ENCODE measurements around the gene BNC2.

Gene BNC2

GRCh38 chr9:16425562-16426231, 444.8 kb downstream of the BNC2 start:
- H3K9me2 ChIP-seq (replicated peaks; ENCODE audit: low read depth, low read length), result no peaks in the 10 kb centered on the region; the same call in 1 of the 2 replicates
- no peak overlapping the region for H2AFZ ChIP-seq (ENCODE audit: low read length)
- H3K4me3 ChIP-seq (ENCODE audit: low read length, poor library complexity, severe bottlenecking), result no peak overlapping the region
- H3K9me3 ChIP-seq (ENCODE audit: insufficient read depth, low read depth, low read length), result no peaks in the 10 kb centered on the region
- no peaks in the 10 kb centered on the region for H3K79me2 ChIP-seq (ENCODE audit: insufficient read depth, low read length)
- no peaks in the 10 kb centered on the region for H3K36me3 ChIP-seq (ENCODE audit: insufficient read depth, low read length)
- TF ChIP-seq, protein P1, sequence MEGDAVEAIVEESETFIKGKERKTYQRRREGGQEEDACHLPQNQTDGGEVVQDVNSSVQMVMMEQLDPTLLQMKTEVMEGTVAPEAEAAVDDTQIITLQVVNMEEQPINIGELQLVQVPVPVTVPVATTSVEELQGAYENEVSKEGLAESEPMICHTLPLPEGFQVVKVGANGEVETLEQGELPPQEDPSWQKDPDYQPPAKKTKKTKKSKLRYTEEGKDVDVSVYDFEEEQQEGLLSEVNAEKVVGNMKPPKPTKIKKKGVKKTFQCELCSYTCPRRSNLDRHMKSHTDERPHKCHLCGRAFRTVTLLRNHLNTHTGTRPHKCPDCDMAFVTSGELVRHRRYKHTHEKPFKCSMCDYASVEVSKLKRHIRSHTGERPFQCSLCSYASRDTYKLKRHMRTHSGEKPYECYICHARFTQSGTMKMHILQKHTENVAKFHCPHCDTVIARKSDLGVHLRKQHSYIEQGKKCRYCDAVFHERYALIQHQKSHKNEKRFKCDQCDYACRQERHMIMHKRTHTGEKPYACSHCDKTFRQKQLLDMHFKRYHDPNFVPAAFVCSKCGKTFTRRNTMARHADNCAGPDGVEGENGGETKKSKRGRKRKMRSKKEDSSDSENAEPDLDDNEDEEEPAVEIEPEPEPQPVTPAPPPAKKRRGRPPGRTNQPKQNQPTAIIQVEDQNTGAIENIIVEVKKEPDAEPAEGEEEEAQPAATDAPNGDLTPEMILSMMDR (conservative IDR thresholded peaks at IDR 0.05; ENCODE audit: low read length), result no peak
- TF ChIP-seq EZH2phosphoT487 (IDR thresholded peaks at IDR 0.05; ENCODE audit: borderline replicate concordance), result no peak
- no peaks in the 10 kb centered on the region for H4K20me1 ChIP-seq (ENCODE audit: insufficient read depth, low read length, poor library complexity, severe bottlenecking)
- H3K4me2 ChIP-seq (ENCODE audit: low read depth, low read length, poor library complexity, severe bottlenecking), result no peak overlapping the region
- H3F3A ChIP-seq (ENCODE audit: low read depth), result no peaks in the 10 kb centered on the region
- no peak overlapping the region for H3K9ac ChIP-seq (ENCODE audit: low read depth, low read length, poor library complexity, severe bottlenecking)
- no peaks in the 10 kb centered on the region for H3K27me3 ChIP-seq (ENCODE audit: insufficient read depth, low read length, poor library complexity, severe bottlenecking)
- H3K4me1 ChIP-seq (ENCODE audit: insufficient read depth, low read length, poor library complexity, severe bottlenecking), result peaks cover 19% of the 10 kb centered on the region

DNA sequence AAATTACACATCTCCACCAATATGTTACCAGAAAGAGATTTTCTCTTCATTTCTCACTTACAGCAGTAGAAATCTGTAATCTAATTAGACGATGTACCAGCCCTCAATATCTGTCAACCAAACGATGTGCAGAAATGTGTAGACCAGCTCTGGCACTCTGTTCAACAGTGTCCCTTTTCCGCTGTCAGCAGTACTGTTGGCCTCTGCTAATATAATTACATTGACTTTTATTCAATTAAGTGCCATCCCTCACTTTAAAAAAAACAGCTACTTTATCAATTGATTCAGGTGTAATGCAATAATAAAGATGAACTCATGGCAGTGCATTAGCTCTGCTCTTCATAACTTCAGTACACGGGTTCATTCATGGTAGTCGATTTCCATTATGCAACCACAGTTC, 448.4 kb downstream of the BNC2 start:
- H3K27me3 ChIP-seq (ENCODE audit: insufficient read depth, low read length, poor library complexity, severe bottlenecking), result no peaks in the 10 kb centered on the region
- no peaks in the 10 kb centered on the region; the same call in 1 of the 2 replicates for H3K9me2 ChIP-seq (replicated peaks; ENCODE audit: low read depth, low read length)
- H4K20me1 ChIP-seq (ENCODE audit: insufficient read depth, low read length, poor library complexity, severe bottlenecking), result no peaks in the 10 kb centered on the region
- no peak overlapping the region for H2AFZ ChIP-seq (ENCODE audit: low read length)
- no peaks in the 10 kb centered on the region for H3K9me3 ChIP-seq (ENCODE audit: insufficient read depth, low read depth, low read length)
- H3K36me3 ChIP-seq (ENCODE audit: insufficient read depth, low read length), result no peaks in the 10 kb centered on the region
- peaks cover 15% of the 10 kb centered on the region for H3K4me1 ChIP-seq (ENCODE audit: insufficient read depth, low read length, poor library complexity, severe bottlenecking)
- no peak overlapping the region for H3K4me3 ChIP-seq (ENCODE audit: low read length, poor library complexity, severe bottlenecking)
- TF ChIP-seq, protein P1 (conservative IDR thresholded peaks at IDR 0.05; ENCODE audit: low read length), result no peak
- no peak for TF ChIP-seq EZH2phosphoT487 (IDR thresholded peaks at IDR 0.05; ENCODE audit: borderline replicate concordance)
- no peak overlapping the region for H3K9ac ChIP-seq (ENCODE audit: low read depth, low read length, poor library complexity, severe bottlenecking)
- H3F3A ChIP-seq (ENCODE audit: low read depth), result no peaks in the 10 kb centered on the region
- H3K79me2 ChIP-seq (ENCODE audit: insufficient read depth, low read length), result no peaks in the 10 kb centered on the region
- no peak overlapping the region for H3K4me2 ChIP-seq (ENCODE audit: low read depth, low read length, poor library complexity, severe bottlenecking)

DNA sequence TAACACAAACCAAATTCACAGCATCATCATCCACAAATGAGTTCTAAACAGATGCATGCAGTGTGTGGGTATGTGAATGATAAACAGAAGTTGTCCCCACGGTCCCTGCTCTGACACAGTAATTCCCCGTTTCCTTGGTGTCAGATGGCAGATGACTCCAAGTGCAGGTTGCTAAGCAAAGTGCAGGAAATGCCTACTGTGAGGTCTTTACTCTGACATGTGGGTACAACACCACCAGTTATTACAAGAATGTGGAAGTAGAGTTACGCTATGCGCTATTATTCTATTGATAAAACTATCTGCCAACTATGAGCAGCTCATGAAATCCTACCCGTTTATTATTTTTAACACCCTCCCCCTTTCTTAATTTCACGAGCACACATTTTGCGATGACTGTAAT, 448.9 kb downstream of the BNC2 start:
- Histone ChIP-seq H3K9me2 (replicated peaks; ENCODE audit: low read depth, low read length) (no peaks in the 10 kb centered on the region; the same call in 1 of the 2 replicates), H3K9me3 (ENCODE audit: insufficient read depth, low read depth, low read length) (no peaks in the 10 kb centered on the region), H4K20me1 (ENCODE audit: insufficient read depth, low read length, poor library complexity, severe bottlenecking) (no peaks in the 10 kb centered on the region), H3K79me2 (ENCODE audit: insufficient read depth, low read length) (no peaks in the 10 kb centered on the region), H3K4me2 (ENCODE audit: low read depth, low read length, poor library complexity, severe bottlenecking) (no peak overlapping the region), H3K4me1 (ENCODE audit: insufficient read depth, low read length, poor library complexity, severe bottlenecking) (peaks cover 17% of the 10 kb centered on the region), H3K9ac (ENCODE audit: low read depth, low read length, poor library complexity, severe bottlenecking) (no peak overlapping the region), H2AFZ (ENCODE audit: low read length) (no peak overlapping the region), H3F3A (ENCODE audit: low read depth) (no peaks in the 10 kb centered on the region), H3K27me3 (ENCODE audit: insufficient read depth, low read length, poor library complexity, severe bottlenecking) (no peaks in the 10 kb centered on the region), H3K4me3 (ENCODE audit: low read length, poor library complexity, severe bottlenecking) (no peak overlapping the region), H3K36me3 (ENCODE audit: insufficient read depth, low read length) (no peaks in the 10 kb centered on the region)
- TF ChIP-seq EZH2phosphoT487 (IDR thresholded peaks at IDR 0.05; ENCODE audit: borderline replicate concordance), result no peak
- TF ChIP-seq, protein P1 (conservative IDR thresholded peaks at IDR 0.05; ENCODE audit: low read length), result no peak

All from Loucy (cell line).